Measurements from ENCODE around the gene SOS2.

DNA sequence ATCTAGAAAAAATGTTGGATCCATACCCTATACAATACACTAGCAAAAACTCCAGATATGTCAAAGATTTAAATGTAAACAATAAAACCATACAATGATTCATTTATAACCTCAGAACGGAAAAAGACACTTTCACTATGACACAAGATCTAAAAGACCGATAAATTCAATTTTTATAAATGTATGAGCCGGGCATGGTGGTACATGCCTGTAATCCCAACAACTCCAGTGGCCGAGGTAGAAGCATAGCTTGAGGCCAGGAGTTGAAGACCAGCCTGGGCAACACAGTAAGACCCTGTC, 2.5 kb upstream of the SOS2 start:
- TF ChIP-seq, protein P1, sequence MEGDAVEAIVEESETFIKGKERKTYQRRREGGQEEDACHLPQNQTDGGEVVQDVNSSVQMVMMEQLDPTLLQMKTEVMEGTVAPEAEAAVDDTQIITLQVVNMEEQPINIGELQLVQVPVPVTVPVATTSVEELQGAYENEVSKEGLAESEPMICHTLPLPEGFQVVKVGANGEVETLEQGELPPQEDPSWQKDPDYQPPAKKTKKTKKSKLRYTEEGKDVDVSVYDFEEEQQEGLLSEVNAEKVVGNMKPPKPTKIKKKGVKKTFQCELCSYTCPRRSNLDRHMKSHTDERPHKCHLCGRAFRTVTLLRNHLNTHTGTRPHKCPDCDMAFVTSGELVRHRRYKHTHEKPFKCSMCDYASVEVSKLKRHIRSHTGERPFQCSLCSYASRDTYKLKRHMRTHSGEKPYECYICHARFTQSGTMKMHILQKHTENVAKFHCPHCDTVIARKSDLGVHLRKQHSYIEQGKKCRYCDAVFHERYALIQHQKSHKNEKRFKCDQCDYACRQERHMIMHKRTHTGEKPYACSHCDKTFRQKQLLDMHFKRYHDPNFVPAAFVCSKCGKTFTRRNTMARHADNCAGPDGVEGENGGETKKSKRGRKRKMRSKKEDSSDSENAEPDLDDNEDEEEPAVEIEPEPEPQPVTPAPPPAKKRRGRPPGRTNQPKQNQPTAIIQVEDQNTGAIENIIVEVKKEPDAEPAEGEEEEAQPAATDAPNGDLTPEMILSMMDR (optimal IDR thresholded peaks at IDR 0.05 in 1 of 3, IDR thresholded peaks at IDR 0.05 in 1 of 3, conservative IDR thresholded peaks at IDR 0.05 in 1 of 3; ENCODE audit: extremely low read depth in 1 of 3, insufficient read depth in 2 of 3, low read length in 3 of 3): no peak
- TF ChIP-seq EZH2 (IDR thresholded peaks at IDR 0.05; ENCODE audit: low read length): no peak

Measured in keratinocyte (primary cell).